Vagina (tissue), 2 donors: Measurements from ENCODE around the gene JUN.

Source experiments
- CTCF ChIP-seq, 3 experiments: fragments of 450-650 bp in 2 of 3; fragments of 200-600 bp in 1 of 3; sonication (generic) in 1 of 3; IDR thresholded peaks; one replicate each; pipeline ENCODE4 v1.5.1; 2017 to 2019; ENCODE audit warnings: antibody characterized with exemption in 3 of 3, mild to moderate bottlenecking in 2 of 3, moderate library complexity in 2 of 3
- POLR2A ChIP-seq, 2 donors: fragments of 450-650 bp; IDR thresholded peaks; one replicate each; pipeline ENCODE4 v1.6.1; 2017; ENCODE audit warnings: antibody characterized with exemption in 2 of 2, mild to moderate bottlenecking in 2 of 2, moderate library complexity in 2 of 2
- POLR2AphosphoS5 ChIP-seq, 2 donors: sonication (generic); formaldehyde crosslinking; IDR thresholded peaks; one replicate each; pipeline ENCODE4 v1.9.0; 2017; ENCODE audit warnings: antibody characterized with exemption in 2 of 2, mild to moderate bottlenecking in 2 of 2, low read depth in 1 of 2; ENCODE audit not compliant: insufficient read depth in 1 of 2

GRCh38 chr1:58812926-58813325 lies 29.1 kb upstream of the JUN start:
- no peak for TF ChIP-seq POLR2AphosphoS5 (IDR thresholded peaks at IDR 0.05; ENCODE audit: insufficient read depth in 1 of 2, low read depth in 1 of 2)
- TF ChIP-seq CTCF (IDR thresholded peaks at IDR 0.05), result no peak
- no peak for TF ChIP-seq POLR2A (IDR thresholded peaks at IDR 0.05)
